Measurements from ENCODE around the gene MYBPHL.

The MYBPHL gene

GRCh38 chr1:109250454-109251276 lies 56.1 kb downstream of the MYBPHL start:
- no peak for DNase-seq

GRCh38 chr1:109249654-109250401 lies 57.0 kb downstream of the MYBPHL start:
- no peak for DNase-seq

GRCh38 chr1:109248797-109249629 lies 57.8 kb downstream of the MYBPHL start, which contains the start of gene CELSR2:
CELSR2 (plus strand) TSS chr1:109249539; CDS start chr1:109250080, 541 bp downstream.
- DNase-seq, result peak; percentile 65

- DNase-seq, result no peak
These were observed 58.4 kb downstream of the MYBPHL start for GRCh38 chr1:109248444-109248796.

- DNase-seq, result no peak
These were observed 59.1 kb downstream of the MYBPHL start for GRCh38 chr1:109247401-109248365.

GRCh38 chr1:109246141-109246551 lies 60.7 kb downstream of the MYBPHL start:
- DNase-seq, result no peak

GRCh38 chr1:109243860-109244552 lies 62.8 kb downstream of the MYBPHL start:
- no peak for DNase-seq

- DNase-seq, result no peak
These were observed 63.6 kb downstream of the MYBPHL start for GRCh38 chr1:109243221-109243620.

- DNase-seq, result no peak
These were observed 64.4 kb downstream of the MYBPHL start for GRCh38 chr1:109242387-109242786.
